Measurements from ENCODE around the gene CENPH.

DNA sequence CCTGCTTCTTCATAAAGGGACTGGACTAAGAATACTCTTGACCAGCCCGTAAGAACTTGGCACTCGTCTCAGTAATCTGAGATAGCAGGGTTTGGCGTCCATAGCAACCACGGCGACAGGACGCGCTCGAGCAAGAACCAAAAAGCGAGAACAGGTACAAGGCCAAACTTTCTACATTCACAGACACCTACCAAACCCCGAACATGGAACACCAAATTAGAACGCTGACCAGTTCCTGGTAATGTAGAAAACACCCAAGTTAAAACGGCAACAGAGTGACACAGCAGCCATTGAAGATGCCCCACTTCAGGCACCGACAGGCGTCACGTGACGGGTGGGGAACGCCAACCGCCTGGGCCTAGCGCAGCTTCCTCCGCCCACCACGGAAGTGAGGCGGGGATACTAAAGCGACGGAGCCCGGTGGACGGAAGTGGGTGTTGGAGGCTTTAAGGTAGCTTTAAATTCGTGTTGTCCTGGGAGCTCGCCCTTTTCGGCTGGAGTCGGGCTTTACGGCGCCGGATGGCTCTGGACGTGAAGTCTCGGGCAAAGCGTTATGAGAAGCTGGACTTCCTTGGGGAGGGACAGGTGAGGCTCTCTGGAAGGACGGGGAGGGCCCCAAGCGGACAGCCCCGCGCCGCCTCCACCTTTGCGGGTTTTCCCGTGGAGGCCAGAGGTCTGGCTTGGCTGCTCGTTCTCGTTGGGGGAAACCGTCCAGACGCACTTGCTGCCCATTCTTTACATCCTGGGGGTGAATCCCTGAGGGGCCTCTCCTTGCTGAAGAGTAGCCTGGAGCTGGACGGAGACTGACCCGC lies 45.3 kb downstream of the CENPH start, which contains the start of gene CDK7:
- TF ChIP-seq EZH2phosphoT487 (IDR thresholded peaks at IDR 0.05; ENCODE audit: insufficient read depth, low read depth) (no peak), EZH2 (IDR thresholded peaks at IDR 0.05; ENCODE audit: insufficient read depth, poor library complexity, severe bottlenecking) (no peak)
